Adrenal gland (tissue), 5 donors: Measurements from ENCODE around the gene SRD5A3.

Experiments
- POLR2A ChIP-seq, 2 donors: fragments of 450-650 bp; IDR thresholded peaks; one replicate each; pipeline ENCODE4 v1.6.1; 2017; ENCODE audit warnings: antibody characterized with exemption in 2 of 2, mild to moderate bottlenecking in 2 of 2, moderate library complexity in 1 of 2
- TF ChIP-seq, protein P1 (sequence below), 6 experiments: fragments of 450-650 bp in 4 of 6; fragments of 200-600 bp in 2 of 6; sonication (generic) in 1 of 6; IDR thresholded peaks; 1 replicate in 5 of 6; 2 replicates in 1 of 6; pipeline versions ENCODE4 v1.5.1 to v1.8.0; 2016 to 2021; ENCODE audit warnings: antibody characterized with exemption in 6 of 6, mild to moderate bottlenecking in 2 of 6, moderate library complexity in 1 of 6
- donor health status: DM: no; HTN: no; CAD: no.

DNA sequence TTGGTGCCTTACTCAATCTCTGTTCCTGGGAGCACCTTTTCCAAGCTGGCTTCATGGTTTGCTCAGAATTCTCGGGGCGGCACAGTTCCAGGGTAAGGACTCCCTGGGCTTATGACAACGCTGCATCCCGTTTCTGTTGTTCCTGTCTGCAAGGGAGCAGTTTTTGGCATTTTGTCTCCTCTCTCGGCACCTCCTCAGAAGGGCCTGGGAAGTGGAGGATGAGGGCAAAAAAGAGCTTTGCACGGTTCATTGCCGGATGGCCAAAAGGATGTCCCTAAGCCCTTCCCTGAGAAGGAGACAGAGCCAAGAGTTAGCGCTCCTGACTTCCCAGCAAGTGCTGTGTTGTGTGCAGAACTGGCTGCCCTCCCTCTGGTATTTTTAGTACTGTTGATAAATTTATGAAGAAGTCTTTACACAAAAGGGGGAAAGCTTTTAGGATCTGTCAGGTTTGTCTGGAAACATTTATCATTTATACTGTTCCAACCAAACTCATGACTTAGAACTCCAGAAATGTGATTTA is 13.4 kb downstream of the SRD5A3 start:
- peak in 1 of 2 donors; percentile 32 for TF ChIP-seq POLR2A (IDR thresholded peaks at IDR 0.05)
- TF ChIP-seq, protein P1, sequence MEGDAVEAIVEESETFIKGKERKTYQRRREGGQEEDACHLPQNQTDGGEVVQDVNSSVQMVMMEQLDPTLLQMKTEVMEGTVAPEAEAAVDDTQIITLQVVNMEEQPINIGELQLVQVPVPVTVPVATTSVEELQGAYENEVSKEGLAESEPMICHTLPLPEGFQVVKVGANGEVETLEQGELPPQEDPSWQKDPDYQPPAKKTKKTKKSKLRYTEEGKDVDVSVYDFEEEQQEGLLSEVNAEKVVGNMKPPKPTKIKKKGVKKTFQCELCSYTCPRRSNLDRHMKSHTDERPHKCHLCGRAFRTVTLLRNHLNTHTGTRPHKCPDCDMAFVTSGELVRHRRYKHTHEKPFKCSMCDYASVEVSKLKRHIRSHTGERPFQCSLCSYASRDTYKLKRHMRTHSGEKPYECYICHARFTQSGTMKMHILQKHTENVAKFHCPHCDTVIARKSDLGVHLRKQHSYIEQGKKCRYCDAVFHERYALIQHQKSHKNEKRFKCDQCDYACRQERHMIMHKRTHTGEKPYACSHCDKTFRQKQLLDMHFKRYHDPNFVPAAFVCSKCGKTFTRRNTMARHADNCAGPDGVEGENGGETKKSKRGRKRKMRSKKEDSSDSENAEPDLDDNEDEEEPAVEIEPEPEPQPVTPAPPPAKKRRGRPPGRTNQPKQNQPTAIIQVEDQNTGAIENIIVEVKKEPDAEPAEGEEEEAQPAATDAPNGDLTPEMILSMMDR (IDR thresholded peaks at IDR 0.05), result no peak
